HCT116 (cell line): ENCODE measurements around the gene DRAXIN. TPM values are rescaled to one million over a fixed set of nuclear protein-coding genes. Genes with fewer than 3 reads are reported as not detected.

Source experiments
- ATAC-seq: fragments of 200-7000 bp; cut with Tn5 transposase; 2 replicates; pipeline ENCODE4 v1.9.1; 2020; ENCODE audit warnings: mild to moderate bottlenecking, moderate library complexity
- BruUV-seq: library from RNA; stranded (reverse); fragments of 400-500 nt; replicated peaks from 2 replicates; lab custom pipeline; 2021; lab: Mats Ljungman, UMichigan
- CTCF ChIA-PET: fragments of 300-600 bp; sonication (Branson Sonifier 250); formaldehyde crosslinking; loops from one replicate; lab custom pipeline; 2021; ENCODE audit warnings: antibody characterized with exemption; lab: Charles Lee
- POLR2A ChIA-PET: fragments of 300-600, 350-600 bp; sonication (Branson Sonifier 250); formaldehyde crosslinking; loops from one replicate; lab custom pipeline; 2021; ENCODE audit warnings: antibody characterized with exemption; lab: Charles Lee
- RAD21 ChIA-PET, 2 experiments: fragments of 300-600 bp; sonication (Branson Sonifier 250); formaldehyde crosslinking; loops; one replicate each; lab custom pipeline; 2023; ENCODE audit warnings: low total read pairs in 2 of 2; ENCODE audit not compliant: uncharacterized antibody in 2 of 2, unreplicated experiment in 2 of 2, low non-redundant PET in 1 of 2; lab: Charles Lee
- DNase-seq: peaks from one replicate; pipeline ENCODE4 v3.0.0-alpha.2; 2010; ENCODE audit warnings: low read depth, low spot score
- H2AFZ ChIP-seq: fragments of 200-600 bp; shearing (Covaris generic), sonication (generic); 2 replicates; pipeline ENCODE4 v1.6.1; 2017; ENCODE audit warnings: low read depth, mixed run types, mixed read lengths, antibody characterized with exemption, low read length; ENCODE audit not compliant: poor library complexity, severe bottlenecking
- H3K27ac ChIP-seq: 2 replicates; pipeline ENCODE4 v1.5.1; 2012; ENCODE audit warnings: low read depth, low read length
- H3K27me3 ChIP-seq: fragments of 200-600 bp; sonication (generic); 2 replicates; pipeline ENCODE4 v1.6.1; 2016; ENCODE audit warnings: mixed run types, low read length, mixed read lengths; ENCODE audit not compliant: insufficient read depth
- H3K36me3 ChIP-seq, 2 experiments: fragments of 200-500 bp in 1 of 2; fragments of 200-600 bp in 1 of 2; sonication (Bioruptor generic) in 1 of 2; sonication (generic) in 1 of 2; 2 replicates each; pipeline versions ENCODE4 v1.5.1 to v1.6.1; 2014 to 2016; ENCODE audit warnings: low read length in 2 of 2, inconsistent platforms in 1 of 2, mixed read lengths in 1 of 2, mixed run types in 1 of 2; ENCODE audit not compliant: insufficient read depth in 2 of 2, control insufficient read depth in 1 of 2
- H3K4me1 ChIP-seq, 2 experiments: fragments of 200-600 bp in 1 of 2; sonication (generic) in 1 of 2; 2 replicates each; pipeline versions ENCODE4 v1.5.1 to v1.6.1; 2012 to 2017; ENCODE audit warnings: low read length in 2 of 2, inconsistent platforms in 1 of 2, mild to moderate bottlenecking in 1 of 2, mixed read lengths in 1 of 2, mixed run types in 1 of 2, moderate library complexity in 1 of 2; ENCODE audit not compliant: insufficient read depth in 2 of 2, control insufficient read depth in 1 of 2
- H3K4me2 ChIP-seq: fragments of 200-600 bp; sonication (generic); 2 replicates; pipeline ENCODE4 v1.6.1; 2017; ENCODE audit warnings: mixed run types, low read length, mixed read lengths
- H3K4me3 ChIP-seq, 2 experiments: fragments of 200-600 bp in 1 of 2; sonication (generic) in 1 of 2; replicated peaks in 1 of 2; 2 replicates each; pipeline ENCODE4 v1.5.1; 2011 to 2016; ENCODE audit warnings: low read length in 2 of 2, control low read depth in 1 of 2, low read depth in 1 of 2, mild to moderate bottlenecking in 1 of 2, mixed read lengths in 1 of 2, mixed run types in 1 of 2
- H3K79me2 ChIP-seq: fragments of 200-600 bp; sonication (generic); 2 replicates; pipeline ENCODE4 v1.6.1; 2017; ENCODE audit warnings: mild to moderate bottlenecking, mixed run types, low read length, moderate library complexity, mixed read lengths; ENCODE audit not compliant: insufficient read depth
- H3K9ac ChIP-seq: fragments of 200-600 bp; sonication (generic); 2 replicates; pipeline ENCODE4 v1.6.1; 2016; ENCODE audit warnings: low read length, mixed read lengths
- H3K9me2 ChIP-seq: fragments of 200-600 bp; sonication (generic), shearing (Covaris generic); 2 replicates; pipeline ENCODE4 v1.6.1; 2017; ENCODE audit warnings: mixed run types, mild to moderate bottlenecking, moderate library complexity; ENCODE audit not compliant: insufficient read depth
- H3K9me3 ChIP-seq, 2 experiments: fragments of 200-500 bp in 1 of 2; fragments of 200-600 bp in 1 of 2; sonication (Bioruptor generic) in 1 of 2; sonication (generic) in 1 of 2; 2 replicates each; pipeline ENCODE4 v1.6.1; 2014 to 2017; ENCODE audit warnings: low read length in 2 of 2, mixed read lengths in 2 of 2, inconsistent platforms in 1 of 2, low read depth in 1 of 2, mild to moderate bottlenecking in 1 of 2, mixed run types in 1 of 2, moderate library complexity in 1 of 2; ENCODE audit not compliant: control insufficient read depth in 1 of 2, insufficient read depth in 1 of 2
- H4K20me1 ChIP-seq: fragments of 200-600 bp; sonication (generic), shearing (Covaris generic); 2 replicates; pipeline ENCODE4 v1.6.1; 2017; ENCODE audit warnings: mixed run types, mild to moderate bottlenecking, moderate library complexity; ENCODE audit not compliant: insufficient read depth
- CBX3 ChIP-seq: IDR thresholded peaks from 2 replicates; pipeline ENCODE4 v1.6.1; 2012; ENCODE audit warnings: low read depth
- CEBPB ChIP-seq: IDR thresholded peaks from 2 replicates; pipeline ENCODE4 v1.6.1; 2012; ENCODE audit warnings: low read depth
- EGR1 ChIP-seq: IDR thresholded peaks from 2 replicates; pipeline ENCODE4 v1.6.1; 2012; ENCODE audit warnings: low read depth
- EZH2 ChIP-seq: fragments of 200-600 bp; sonication (generic); IDR thresholded peaks from 2 replicates; pipeline ENCODE4 v1.6.1; 2017; ENCODE audit warnings: antibody characterized with exemption, mixed run types
- JUND ChIP-seq: IDR thresholded peaks from 2 replicates; pipeline ENCODE4 v1.6.1; 2012
- POLR2A ChIP-seq: IDR thresholded peaks from 2 replicates; pipeline ENCODE4 v1.7.0; 2011; ENCODE audit warnings: borderline replicate concordance; ENCODE audit not compliant: insufficient read depth, insufficient read length; ENCODE audit errors: extremely low read depth
- POLR2AphosphoS5 ChIP-seq: IDR thresholded peaks from 2 replicates; pipeline ENCODE4 v1.6.1; 2011; ENCODE audit warnings: mild to moderate bottlenecking, low read depth, low read length, moderate library complexity
- RAD21 ChIP-seq: IDR thresholded peaks from 2 replicates; pipeline ENCODE4 v1.6.1; 2012; ENCODE audit warnings: low read depth, mild to moderate bottlenecking
- SRF ChIP-seq: IDR thresholded peaks from 2 replicates; pipeline ENCODE4 v1.6.1; 2012; ENCODE audit warnings: low read depth
- TCF7L2 ChIP-seq: IDR thresholded peaks from 2 replicates; pipeline ENCODE4 v1.7.0; 2011; ENCODE audit warnings: borderline replicate concordance, inconsistent platforms; ENCODE audit not compliant: insufficient read depth, insufficient read length; ENCODE audit errors: extremely low read depth
- YY1 ChIP-seq: IDR thresholded peaks from 2 replicates; pipeline ENCODE4 v1.6.1; 2011; ENCODE audit warnings: low read length, low read depth, moderate library complexity, mild to moderate bottlenecking; ENCODE audit not compliant: insufficient replicate concordance; ENCODE audit errors: extremely low read depth
- ZFX ChIP-seq: fragments of 450-650 bp; IDR thresholded peaks from 2 replicates; pipeline ENCODE4 v1.6.1; 2017
- ZNF274 ChIP-seq: fragments of 200-500 bp; sonication (Bioruptor generic); IDR thresholded peaks from 2 replicates; pipeline ENCODE4 v1.6.1; 2014; ENCODE audit warnings: mild to moderate bottlenecking, low read depth, low read length, inconsistent platforms
- intact Hi-C: fragments of 100-400 bp; cut with micrococcal nuclease; formaldehyde crosslinking; loops from 2 replicates; pipeline ENCODE4 v1.10.0; 2022
- total RNA-seq: library from RNA; stranded (reverse); gene quantifications from one replicate; pipeline ENCODE4 v1.2.1, GENCODE V29; 2021; ENCODE audit not compliant: unreplicated experiment
- TF ChIP-seq, protein P1 (sequence below): IDR thresholded peaks from 2 replicates; pipeline ENCODE4 v1.6.1; 2012; ENCODE audit warnings: low read depth
- TF ChIP-seq, protein P2 (sequence below): IDR thresholded peaks from 2 replicates; pipeline ENCODE4 v1.6.1; 2011; ENCODE audit warnings: mild to moderate bottlenecking, low read length, moderate library complexity; ENCODE audit not compliant: insufficient replicate concordance; ENCODE audit errors: extremely low read depth
- TF ChIP-seq, protein P3 (sequence below): IDR thresholded peaks from 2 replicates; pipeline ENCODE4 v1.6.1; 2012

The DRAXIN gene
- total RNA-seq, 1 experiment from 2014 or later = 0.47 TPM

DNA sequence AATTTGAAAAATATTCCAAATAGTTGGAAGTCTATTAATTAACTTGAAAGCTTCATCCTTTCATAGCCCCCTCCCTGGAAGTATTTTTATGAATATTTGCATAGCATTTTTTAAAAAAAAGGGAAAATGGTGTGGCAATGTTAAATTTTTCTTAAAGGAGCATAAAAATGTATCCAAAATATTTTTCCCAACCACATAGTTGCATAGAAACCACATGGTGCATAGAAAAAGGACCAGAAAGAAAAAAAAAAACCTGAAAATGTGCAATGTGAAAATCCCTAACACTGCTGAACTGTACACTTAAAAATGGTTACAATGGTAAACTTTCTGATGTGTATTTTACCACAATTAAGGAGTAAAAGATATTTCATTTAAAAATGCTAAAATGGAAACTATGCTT is 78.5 kb downstream of the DRAXIN start:
- H3K9me3 ChIP-seq = no peaks in the 10 kb centered on the region
- CTCF ChIA-PET = no interaction called here
- ATAC-seq (no peak), DNase-seq (no peak)
- no peak overlapping the region for H2AFZ ChIP-seq
- POLR2A ChIA-PET = no interaction called here
- TF ChIP-seq CBX3 (no peak), YY1 (no peak)
- H3K27ac ChIP-seq = no peak overlapping the region
- BruUV-seq = no TSS peak
- peaks cover 0 to 4% of the 10 kb centered on the region in 2 experiments; a peak in 1 of 4 replicates for H3K4me1 ChIP-seq
- H3K36me3 ChIP-seq = no peaks in the 10 kb centered on the region
- H3K9ac ChIP-seq = no peak overlapping the region
- H4K20me1 ChIP-seq = no peaks in the 10 kb centered on the region
- no peak overlapping the region for H3K4me3 ChIP-seq
- RAD21 ChIA-PET = no interaction called here
- no peaks in the 10 kb centered on the region for H3K9me2 ChIP-seq
- H3K27me3 ChIP-seq = no peaks in the 10 kb centered on the region
- intact Hi-C loops = no loop called here
- H3K4me2 ChIP-seq = no peak overlapping the region
- H3K79me2 ChIP-seq = no peaks in the 10 kb centered on the region

DNA sequence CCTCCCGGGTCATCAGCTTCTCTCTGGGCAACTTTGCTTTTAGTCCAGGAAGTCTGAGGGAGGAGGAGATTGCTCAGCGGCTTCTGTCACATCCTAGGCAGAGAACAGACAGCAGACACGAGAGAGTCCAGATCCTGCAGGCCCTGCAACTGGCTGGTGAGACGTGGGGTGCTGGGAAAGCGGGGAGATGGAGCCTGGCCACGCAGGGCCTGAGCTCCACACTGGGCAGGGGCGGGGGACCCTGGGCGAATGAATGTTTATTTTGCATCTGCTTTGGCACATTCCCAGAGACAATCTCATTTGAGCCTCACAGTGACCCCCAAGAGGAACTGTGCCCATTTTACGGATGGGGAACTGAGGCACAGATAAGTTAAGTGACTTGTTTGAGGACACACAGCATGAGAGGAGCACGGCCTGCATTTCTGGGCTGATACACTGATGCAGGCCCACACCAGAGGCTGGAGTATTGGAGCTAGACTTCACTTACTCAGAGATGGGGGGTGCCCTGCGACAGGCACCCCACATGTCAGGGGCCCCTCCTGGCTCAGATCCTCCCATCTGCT is 80.1 kb downstream of the DRAXIN start:
- H2AFZ ChIP-seq = no peak overlapping the region
- no peaks in the 10 kb centered on the region for H3K36me3 ChIP-seq
- H3K4me3 ChIP-seq = no peak overlapping the region
- RAD21 ChIA-PET = no interaction called here
- H3K79me2 ChIP-seq = no peaks in the 10 kb centered on the region
- no peak for DNase-seq
- POLR2A ChIA-PET = no interaction called here
- no peak overlapping the region for H3K27ac ChIP-seq
- intact Hi-C loops = no loop called here
- no peaks in the 10 kb centered on the region for H3K27me3 ChIP-seq
- CTCF ChIA-PET = no interaction called here
- no peak overlapping the region for H3K4me2 ChIP-seq
- no peak for ATAC-seq
- H4K20me1 ChIP-seq = no peaks in the 10 kb centered on the region
- no peaks in the 10 kb centered on the region for H3K9me3 ChIP-seq
- H3K4me1 ChIP-seq = peaks cover 0 to 4% of the 10 kb centered on the region in 2 experiments; a peak in 1 of 4 replicates
- no peaks in the 10 kb centered on the region for H3K9me2 ChIP-seq
- H3K9ac ChIP-seq = no peak overlapping the region
- BruUV-seq = no TSS peak
- TF ChIP-seq CEBPB (no peak), ZFX (no peak), ZNF274 (no peak), CBX3 (no peak), POLR2AphosphoS5 (no peak), POLR2A (no peak), EGR1 (no peak), EZH2 (no peak), RAD21 (no peak), SRF (no peak), TCF7L2 (no peak), JUND (no peak)
- TF ChIP-seq, protein P1, sequence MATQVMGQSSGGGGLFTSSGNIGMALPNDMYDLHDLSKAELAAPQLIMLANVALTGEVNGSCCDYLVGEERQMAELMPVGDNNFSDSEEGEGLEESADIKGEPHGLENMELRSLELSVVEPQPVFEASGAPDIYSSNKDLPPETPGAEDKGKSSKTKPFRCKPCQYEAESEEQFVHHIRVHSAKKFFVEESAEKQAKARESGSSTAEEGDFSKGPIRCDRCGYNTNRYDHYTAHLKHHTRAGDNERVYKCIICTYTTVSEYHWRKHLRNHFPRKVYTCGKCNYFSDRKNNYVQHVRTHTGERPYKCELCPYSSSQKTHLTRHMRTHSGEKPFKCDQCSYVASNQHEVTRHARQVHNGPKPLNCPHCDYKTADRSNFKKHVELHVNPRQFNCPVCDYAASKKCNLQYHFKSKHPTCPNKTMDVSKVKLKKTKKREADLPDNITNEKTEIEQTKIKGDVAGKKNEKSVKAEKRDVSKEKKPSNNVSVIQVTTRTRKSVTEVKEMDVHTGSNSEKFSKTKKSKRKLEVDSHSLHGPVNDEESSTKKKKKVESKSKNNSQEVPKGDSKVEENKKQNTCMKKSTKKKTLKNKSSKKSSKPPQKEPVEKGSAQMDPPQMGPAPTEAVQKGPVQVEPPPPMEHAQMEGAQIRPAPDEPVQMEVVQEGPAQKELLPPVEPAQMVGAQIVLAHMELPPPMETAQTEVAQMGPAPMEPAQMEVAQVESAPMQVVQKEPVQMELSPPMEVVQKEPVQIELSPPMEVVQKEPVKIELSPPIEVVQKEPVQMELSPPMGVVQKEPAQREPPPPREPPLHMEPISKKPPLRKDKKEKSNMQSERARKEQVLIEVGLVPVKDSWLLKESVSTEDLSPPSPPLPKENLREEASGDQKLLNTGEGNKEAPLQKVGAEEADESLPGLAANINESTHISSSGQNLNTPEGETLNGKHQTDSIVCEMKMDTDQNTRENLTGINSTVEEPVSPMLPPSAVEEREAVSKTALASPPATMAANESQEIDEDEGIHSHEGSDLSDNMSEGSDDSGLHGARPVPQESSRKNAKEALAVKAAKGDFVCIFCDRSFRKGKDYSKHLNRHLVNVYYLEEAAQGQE = no peak
- TF ChIP-seq, protein P2, sequence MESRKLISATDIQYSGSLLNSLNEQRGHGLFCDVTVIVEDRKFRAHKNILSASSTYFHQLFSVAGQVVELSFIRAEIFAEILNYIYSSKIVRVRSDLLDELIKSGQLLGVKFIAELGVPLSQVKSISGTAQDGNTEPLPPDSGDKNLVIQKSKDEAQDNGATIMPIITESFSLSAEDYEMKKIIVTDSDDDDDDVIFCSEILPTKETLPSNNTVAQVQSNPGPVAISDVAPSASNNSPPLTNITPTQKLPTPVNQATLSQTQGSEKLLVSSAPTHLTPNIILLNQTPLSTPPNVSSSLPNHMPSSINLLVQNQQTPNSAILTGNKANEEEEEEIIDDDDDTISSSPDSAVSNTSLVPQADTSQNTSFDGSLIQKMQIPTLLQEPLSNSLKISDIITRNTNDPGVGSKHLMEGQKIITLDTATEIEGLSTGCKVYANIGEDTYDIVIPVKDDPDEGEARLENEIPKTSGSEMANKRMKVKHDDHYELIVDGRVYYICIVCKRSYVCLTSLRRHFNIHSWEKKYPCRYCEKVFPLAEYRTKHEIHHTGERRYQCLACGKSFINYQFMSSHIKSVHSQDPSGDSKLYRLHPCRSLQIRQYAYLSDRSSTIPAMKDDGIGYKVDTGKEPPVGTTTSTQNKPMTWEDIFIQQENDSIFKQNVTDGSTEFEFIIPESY = no peak
- TF ChIP-seq, protein P3, sequence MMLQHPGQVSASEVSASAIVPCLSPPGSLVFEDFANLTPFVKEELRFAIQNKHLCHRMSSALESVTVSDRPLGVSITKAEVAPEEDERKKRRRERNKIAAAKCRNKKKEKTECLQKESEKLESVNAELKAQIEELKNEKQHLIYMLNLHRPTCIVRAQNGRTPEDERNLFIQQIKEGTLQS = no peak
